HepG2 (cell line): ENCODE data around the gene GLS2. TPM values are rescaled to one million over a fixed set of nuclear protein-coding genes. Genes with fewer than 3 reads are reported as not detected.
A peak's percentile ranks its signal among the peaks of the same experiment; 100 is the strongest.

Experiments
- CENPBD1 ChIP-seq: sonication (generic); formaldehyde crosslinking; IDR thresholded peaks from 2 replicates; pipeline ENCODE4 v1.8.0; 2022; ENCODE audit warnings: missing genetic modification reagents, low read depth, mild to moderate bottlenecking, borderline replicate concordance
- GATA4 ChIP-seq: sonication (generic); IDR thresholded peaks from 2 replicates; pipeline ENCODE4 v1.6.1; 2016; ENCODE audit warnings: antibody characterized with exemption, low read depth, borderline replicate concordance
- GATAD2A ChIP-seq: IDR thresholded peaks from 2 replicates; pipeline ENCODE4 v1.6.1; 2016
- GPN1 ChIP-seq: sonication (generic); formaldehyde crosslinking; IDR thresholded peaks from 2 replicates; pipeline ENCODE4 v1.5.1; 2020; ENCODE audit warnings: missing genetic modification reagents, borderline replicate concordance
- HNF4A ChIP-seq: sonication (generic); formaldehyde crosslinking; IDR thresholded peaks from 2 replicates; pipeline ENCODE4 v1.4.0; 2020; ENCODE audit warnings: missing genetic modification reagents
- NR1H2 ChIP-seq: sonication (generic); formaldehyde crosslinking; IDR thresholded peaks from 2 replicates; pipeline ENCODE4 v1.8.1; 2022; ENCODE audit warnings: low read depth, missing genetic modification reagents, borderline replicate concordance
- PCBP1 ChIP-seq: fragments of 200-400 bp; formaldehyde crosslinking; IDR thresholded peaks from 2 replicates; pipeline ENCODE4 v1.6.1; 2017; ENCODE audit warnings: mild to moderate bottlenecking, low read depth, low read length, borderline replicate concordance
- PHF20 ChIP-seq: sonication (generic); formaldehyde crosslinking; IDR thresholded peaks from 2 replicates; pipeline ENCODE4 v1.5.0; 2020; ENCODE audit warnings: mild to moderate bottlenecking, missing genetic modification reagents
- PRDM4 ChIP-seq: sonication (generic); formaldehyde crosslinking; IDR thresholded peaks from 2 replicates; pipeline ENCODE4 v1.9.0; 2021; ENCODE audit warnings: missing genetic modification reagents, borderline replicate concordance
- PRMT3 ChIP-seq: sonication (generic); formaldehyde crosslinking; IDR thresholded peaks from 2 replicates; pipeline ENCODE4 v1.8.1; 2022; ENCODE audit warnings: low read depth, mild to moderate bottlenecking, moderate library complexity, missing genetic modification reagents, borderline replicate concordance
- RFX3 ChIP-seq: IDR thresholded peaks from 2 replicates; pipeline ENCODE4 v1.6.1; 2016; ENCODE audit warnings: missing biosample characterization, missing genetic modification reagents
- SATB2 ChIP-seq: sonication (generic); formaldehyde crosslinking; IDR thresholded peaks from 2 replicates; pipeline ENCODE4 v1.5.0; 2020; ENCODE audit warnings: missing genetic modification reagents
- SOX5 ChIP-seq: IDR thresholded peaks from 2 replicates; pipeline ENCODE4 v1.6.1; 2016; ENCODE audit warnings: borderline replicate concordance
- TAF15 ChIP-seq: fragments of 200-400 bp; formaldehyde crosslinking; IDR thresholded peaks from one replicate; pipeline ENCODE4 v1.6.1; 2018; ENCODE audit warnings: mild to moderate bottlenecking, low read depth, low read length; ENCODE audit not compliant: poor library complexity, severe bottlenecking
- TFAP4 ChIP-seq: sonication (generic); IDR thresholded peaks from 2 replicates; pipeline ENCODE4 v1.6.1; 2016; ENCODE audit warnings: low read depth, borderline replicate concordance
- TP53 ChIP-seq: sonication (generic); formaldehyde crosslinking; conservative IDR thresholded peaks from 2 replicates; pipeline ENCODE4 v1.4.0; 2020; ENCODE audit warnings: missing genetic modification reagents
- ZBTB20 ChIP-seq: sonication (generic); formaldehyde crosslinking; IDR thresholded peaks from 2 replicates; pipeline ENCODE4 v1.8.1; 2023; ENCODE audit warnings: missing genetic modification reagents, low read depth, mild to moderate bottlenecking, borderline replicate concordance
- ZFAT ChIP-seq: sonication (generic); formaldehyde crosslinking; conservative IDR thresholded peaks from 2 replicates; pipeline ENCODE4 v1.8.1; 2023; ENCODE audit warnings: missing genetic modification reagents, inconsistent platforms
- ZNF205 ChIP-seq: IDR thresholded peaks from 2 replicates; pipeline ENCODE4 v1.6.1; 2018; ENCODE audit warnings: missing biosample characterization, missing genetic modification reagents
- ZNF207 ChIP-seq: fragments of 450-650 bp; IDR thresholded peaks from 2 replicates; pipeline ENCODE4 v1.6.1; 2016; ENCODE audit warnings: antibody characterized with exemption, borderline replicate concordance
- ZNF335 ChIP-seq: sonication (generic); formaldehyde crosslinking; IDR thresholded peaks from 2 replicates; pipeline ENCODE4 v1.4.0; 2020; ENCODE audit warnings: missing genetic modification reagents
- ZNF619 ChIP-seq: sonication (generic); formaldehyde crosslinking; IDR thresholded peaks from 2 replicates; pipeline ENCODE4 v1.4.0; 2020; ENCODE audit warnings: mild to moderate bottlenecking, missing genetic modification reagents
- ZNF737 ChIP-seq: sonication (generic); formaldehyde crosslinking; IDR thresholded peaks from 2 replicates; pipeline ENCODE4 v1.5.0; 2020; ENCODE audit warnings: missing genetic modification reagents, mild to moderate bottlenecking, borderline replicate concordance
- ZNF816 ChIP-seq: sonication (generic); formaldehyde crosslinking; IDR thresholded peaks from 2 replicates; pipeline ENCODE4 v1.8.0; 2022; ENCODE audit warnings: missing genetic modification reagents, mild to moderate bottlenecking, borderline replicate concordance
- polyA plus RNA-seq, 8 experiments: library from polyadenylated mRNA; depleted of rRNA in 3 of 8; stranded (reverse) in 7 of 8; unstranded in 1 of 8; fragments of >200 nt; fragmentation: Illumina TruSeq in 4 of 8; extraction: Trizol in 4 of 8; gene quantifications; 2 replicates each; pipeline versions ENCODE4 v1.2.1 to v1.2.3, GENCODE V29; 2011 to 2016; ENCODE audit warnings: low read depth in 4 of 8, missing spikeins in 1 of 8, mixed read lengths in 1 of 8; ENCODE audit not compliant: insufficient read depth in 1 of 8
- total RNA-seq, 5 experiments: library from RNA; depleted of rRNA; stranded (reverse); fragments of >200 nt; fragmentation: Illumina TruSeq; extraction: Trizol; gene quantifications; 2 replicates each; pipeline ENCODE4 v1.2.3, GENCODE V29; 2016; ENCODE audit warnings: low read depth in 1 of 5
- TF ChIP-seq, protein P1 (sequence below): sonication (generic); formaldehyde crosslinking; IDR thresholded peaks from 2 replicates; pipeline ENCODE4 v1.9.0; 2022; ENCODE audit warnings: missing genetic modification reagents, mild to moderate bottlenecking, borderline replicate concordance

GLS2 gene
- total and polyA plus RNA-seq, 2 of the 13 experiments (the other 11 are each of a cell fraction or from before 2014, with no cell fraction given) = 8.6 to 12.2 TPM

- peak; percentile 45; the same call in 1 of the 2 replicates for TF ChIP-seq TP53 (CRISPR knock-in tag)
- TF ChIP-seq GATA4 = no peak; the same call in 1 of the 2 replicates
- TF ChIP-seq ZNF335 (CRISPR knock-in tag) = no peak; the same call in 1 of the 2 replicates
- TF ChIP-seq CENPBD1 (CRISPR knock-in tag) = no peak
- no peak for TF ChIP-seq SATB2
- peak; percentile 57; the same call in 1 of the 2 replicates for TF ChIP-seq ZNF205
- no peak for TF ChIP-seq TAF15
- 0 out of 2 replicates have a peak, but pooled peaks have one; percentile 37 for TF ChIP-seq GATAD2A (CRISPR knock-in tag)
- TF ChIP-seq ZNF619 (CRISPR knock-in tag) = 0 out of 2 replicates have a peak, but pooled peaks have one; percentile 47
- peak; percentile 67; the same call in 1 of the 2 replicates for TF ChIP-seq PHF20 (CRISPR knock-in tag)
- TF ChIP-seq ZNF816 (CRISPR knock-in tag) = 0 out of 2 replicates have a peak, but pooled peaks have one; percentile 57
- TF ChIP-seq NR1H2 = 0 out of 2 replicates have a peak, but pooled peaks have one; percentile 69
- no peak for TF ChIP-seq PRDM4 (CRISPR knock-in tag)
- TF ChIP-seq, protein P1, sequence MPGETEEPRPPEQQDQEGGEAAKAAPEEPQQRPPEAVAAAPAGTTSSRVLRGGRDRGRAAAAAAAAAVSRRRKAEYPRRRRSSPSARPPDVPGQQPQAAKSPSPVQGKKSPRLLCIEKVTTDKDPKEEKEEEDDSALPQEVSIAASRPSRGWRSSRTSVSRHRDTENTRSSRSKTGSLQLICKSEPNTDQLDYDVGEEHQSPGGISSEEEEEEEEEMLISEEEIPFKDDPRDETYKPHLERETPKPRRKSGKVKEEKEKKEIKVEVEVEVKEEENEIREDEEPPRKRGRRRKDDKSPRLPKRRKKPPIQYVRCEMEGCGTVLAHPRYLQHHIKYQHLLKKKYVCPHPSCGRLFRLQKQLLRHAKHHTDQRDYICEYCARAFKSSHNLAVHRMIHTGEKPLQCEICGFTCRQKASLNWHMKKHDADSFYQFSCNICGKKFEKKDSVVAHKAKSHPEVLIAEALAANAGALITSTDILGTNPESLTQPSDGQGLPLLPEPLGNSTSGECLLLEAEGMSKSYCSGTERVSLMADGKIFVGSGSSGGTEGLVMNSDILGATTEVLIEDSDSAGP (CRISPR knock-in tag) = peak; percentile 77; the same call in 1 of the 2 replicates
- TF ChIP-seq GPN1 (CRISPR knock-in tag) = no peak
- no peak; the same call in 1 of the 2 replicates for TF ChIP-seq ZFAT (CRISPR knock-in tag)
- TF ChIP-seq ZNF737 = no peak
- TF ChIP-seq ZBTB20 (CRISPR knock-in tag) = no peak
- TF ChIP-seq RFX3 = no peak
- no peak for TF ChIP-seq PRMT3 (CRISPR knock-in tag)
- TF ChIP-seq HNF4A (CRISPR knock-in tag) = peak; percentile 24; the same call in 1 of the 2 replicates
- TF ChIP-seq TFAP4 = peak; percentile 88
- no peak for TF ChIP-seq SOX5 (CRISPR knock-in tag)
- TF ChIP-seq ZNF207 = no peak
- TF ChIP-seq PCBP1 = no peak
Measured at GRCh38 chr12:56448860-56449621, 38.9 kb downstream of the GLS2 start, which contains the start of gene TIMELESS (continued).
